IPS-18a (cell line): Measurements from ENCODE around the gene KCNQ1.

Experiments used
- H3K27ac ChIP-seq: one replicate; pipeline ENCODE4 v1.5.1; 2013; ENCODE audit warnings: low read length
- H3K27me3 ChIP-seq: one replicate; pipeline ENCODE4 v1.6.1; 2013; ENCODE audit warnings: mild to moderate bottlenecking, low read length; ENCODE audit not compliant: control insufficient read depth, insufficient read depth
- H3K36me3 ChIP-seq: one replicate; pipeline ENCODE4 v1.6.1; 2013; ENCODE audit warnings: low read depth, low read length; ENCODE audit not compliant: control insufficient read depth
- H3K4me1 ChIP-seq: one replicate; pipeline ENCODE4 v1.6.1; 2013; ENCODE audit warnings: low read depth, low read length; ENCODE audit not compliant: control insufficient read depth
- H3K4me3 ChIP-seq: one replicate; pipeline ENCODE4 v1.5.1; 2013; ENCODE audit warnings: low read length
- H3K9ac ChIP-seq: one replicate; pipeline ENCODE4 v1.6.1; 2013; ENCODE audit warnings: mild to moderate bottlenecking, low read length, moderate library complexity
- H3K9me3 ChIP-seq: one replicate; pipeline ENCODE4 v1.6.1; 2013; ENCODE audit warnings: low read depth, low read length; ENCODE audit not compliant: control insufficient read depth

KCNQ1 gene

DNA sequence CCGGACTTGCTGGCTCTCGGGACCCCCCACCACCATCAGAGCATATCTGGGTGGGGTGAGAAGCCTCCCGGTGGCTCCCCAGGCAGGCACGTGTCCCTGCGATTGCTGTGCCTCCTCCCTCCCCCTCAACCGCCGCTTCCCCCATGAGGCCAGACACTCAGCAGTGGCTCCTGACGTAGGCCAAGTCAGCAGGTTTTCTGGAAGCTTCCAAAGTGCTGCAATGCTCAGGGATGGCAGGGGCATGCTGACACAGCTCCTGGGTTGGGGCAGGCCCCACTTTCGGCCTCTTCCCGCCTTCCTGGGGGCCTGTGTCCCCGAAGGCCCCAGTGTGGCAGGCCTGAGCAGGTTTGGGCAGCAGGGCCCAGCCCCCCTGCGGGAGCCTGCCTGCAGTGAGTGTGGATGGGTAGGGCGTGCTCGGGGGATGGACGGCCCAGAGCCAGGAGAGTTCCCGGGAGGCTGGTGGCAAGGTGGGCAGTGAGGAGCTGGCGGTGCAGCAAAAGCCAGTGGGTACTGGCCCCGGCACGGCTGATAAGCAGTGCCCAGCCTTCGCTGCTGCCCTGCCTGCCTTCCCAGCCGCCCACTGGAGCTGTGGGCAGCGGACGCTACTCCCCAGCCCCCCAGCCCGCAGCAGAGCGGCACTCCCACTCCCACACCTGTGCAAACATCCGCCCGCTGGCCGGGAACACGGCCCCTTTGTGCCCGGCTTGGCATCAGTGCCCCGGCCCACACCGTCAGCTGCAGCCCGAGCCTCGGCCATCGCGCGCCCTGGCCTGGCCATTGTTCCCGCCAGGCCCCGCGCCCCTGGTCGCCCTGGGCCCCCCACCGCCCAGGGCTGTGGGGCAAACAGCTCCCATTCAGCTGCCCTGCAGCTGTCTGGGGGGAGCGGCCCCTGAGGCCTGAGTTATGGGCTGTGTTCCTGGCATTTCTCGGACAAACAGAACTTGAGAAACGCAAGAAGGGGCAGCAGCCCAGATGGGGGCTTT, 130.0 kb downstream of the KCNQ1 start:
- H3K36me3 ChIP-seq: no peaks in the 10 kb centered on the region
- H3K9me3 ChIP-seq: no peaks in the 10 kb centered on the region
- peaks cover 55% of the 10 kb centered on the region for H3K27me3 ChIP-seq
- no peaks in the 10 kb centered on the region for H3K4me1 ChIP-seq
- H3K4me3 ChIP-seq: no peak overlapping the region
- H3K9ac ChIP-seq: no peak overlapping the region
- H3K27ac ChIP-seq: no peak overlapping the region

DNA sequence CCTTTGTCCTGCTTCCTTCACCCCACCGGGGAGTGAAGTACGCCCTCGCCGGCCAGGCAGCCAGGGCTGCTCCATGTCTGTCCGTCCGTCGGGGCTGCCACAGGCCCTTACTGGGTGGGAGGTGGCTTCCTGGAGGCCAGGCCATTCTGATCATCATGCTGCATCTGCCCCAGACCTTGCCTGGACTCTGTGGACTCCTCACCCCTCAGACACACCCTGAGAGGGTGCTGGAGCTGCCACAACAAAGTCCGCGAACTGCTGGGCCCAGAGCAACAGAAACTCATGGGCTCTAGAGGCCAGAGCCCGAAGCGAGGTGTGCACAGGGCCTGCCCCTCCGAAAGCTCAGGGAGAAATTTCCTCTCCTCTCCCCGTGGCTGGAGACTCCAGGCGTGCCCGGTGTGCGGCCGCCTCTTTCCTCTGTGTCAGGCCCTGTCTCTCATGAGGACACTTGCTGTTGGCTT, 130.8 kb downstream of the KCNQ1 start:
- no peak overlapping the region for H3K4me3 ChIP-seq
- no peak overlapping the region for H3K27ac ChIP-seq
- peaks cover 59% of the 10 kb centered on the region for H3K27me3 ChIP-seq

DNA sequence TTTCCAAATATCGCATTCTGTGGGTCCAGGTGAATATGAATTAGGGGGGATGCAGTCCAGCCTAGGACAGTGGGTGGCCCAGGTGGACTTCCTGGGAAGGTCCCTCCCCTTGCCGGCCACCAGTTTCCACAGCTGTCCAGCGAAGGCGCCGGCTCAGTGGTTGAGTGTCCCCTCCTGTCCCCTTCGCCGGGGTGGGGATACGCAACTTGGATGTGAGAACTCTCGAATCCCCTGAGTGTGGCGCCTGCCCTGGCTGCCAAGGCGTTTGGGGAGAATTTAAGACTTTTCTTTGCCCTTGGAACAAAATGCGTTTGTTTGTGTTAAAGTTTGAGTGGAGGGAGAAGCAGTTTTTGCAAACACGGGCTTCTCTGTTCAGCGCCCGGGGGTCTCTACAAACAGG, 131.3 kb downstream of the KCNQ1 start:
- H3K27me3 ChIP-seq: peaks cover 64% of the 10 kb centered on the region
- H3K4me3 ChIP-seq: no peak overlapping the region
- H3K9ac ChIP-seq: no peak overlapping the region
- H3K4me1 ChIP-seq: no peaks in the 10 kb centered on the region
- H3K27ac ChIP-seq: no peak overlapping the region
- no peaks in the 10 kb centered on the region for H3K9me3 ChIP-seq
- H3K36me3 ChIP-seq: no peaks in the 10 kb centered on the region

More for the DNA sequence above, 130.8 kb downstream of the KCNQ1 start:
- H3K9me3 ChIP-seq: no peaks in the 10 kb centered on the region
- no peaks in the 10 kb centered on the region for H3K4me1 ChIP-seq
- no peaks in the 10 kb centered on the region for H3K36me3 ChIP-seq
- no peak overlapping the region for H3K9ac ChIP-seq

DNA sequence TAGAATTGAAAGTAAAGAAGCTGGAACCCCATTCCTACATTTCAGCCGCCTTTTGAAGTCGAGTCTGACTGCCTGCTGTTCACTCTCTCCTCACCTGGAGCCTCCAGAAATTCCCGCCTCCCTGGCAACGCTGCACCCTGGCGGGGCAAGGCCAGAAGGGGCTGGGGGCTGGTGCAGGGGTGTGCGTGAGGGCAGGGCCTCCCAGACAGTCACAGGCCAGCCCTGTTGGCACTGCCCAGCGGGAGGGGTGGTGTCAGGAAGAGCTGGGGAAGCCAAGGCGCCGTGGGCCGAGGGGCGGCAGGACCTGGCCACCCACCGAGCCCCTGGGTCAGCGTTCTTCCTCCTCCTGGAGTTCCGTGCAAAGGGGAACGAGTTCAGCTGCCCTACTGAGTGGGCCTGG, 131.7 kb downstream of the KCNQ1 start:
- Histone ChIP-seq H3K9ac (no peak overlapping the region), H3K27ac (no peak overlapping the region), H3K4me1 (no peaks in the 10 kb centered on the region), H3K4me3 (no peak overlapping the region), H3K27me3 (peaks cover 68% of the 10 kb centered on the region), H3K36me3 (no peaks in the 10 kb centered on the region), H3K9me3 (no peaks in the 10 kb centered on the region)

DNA sequence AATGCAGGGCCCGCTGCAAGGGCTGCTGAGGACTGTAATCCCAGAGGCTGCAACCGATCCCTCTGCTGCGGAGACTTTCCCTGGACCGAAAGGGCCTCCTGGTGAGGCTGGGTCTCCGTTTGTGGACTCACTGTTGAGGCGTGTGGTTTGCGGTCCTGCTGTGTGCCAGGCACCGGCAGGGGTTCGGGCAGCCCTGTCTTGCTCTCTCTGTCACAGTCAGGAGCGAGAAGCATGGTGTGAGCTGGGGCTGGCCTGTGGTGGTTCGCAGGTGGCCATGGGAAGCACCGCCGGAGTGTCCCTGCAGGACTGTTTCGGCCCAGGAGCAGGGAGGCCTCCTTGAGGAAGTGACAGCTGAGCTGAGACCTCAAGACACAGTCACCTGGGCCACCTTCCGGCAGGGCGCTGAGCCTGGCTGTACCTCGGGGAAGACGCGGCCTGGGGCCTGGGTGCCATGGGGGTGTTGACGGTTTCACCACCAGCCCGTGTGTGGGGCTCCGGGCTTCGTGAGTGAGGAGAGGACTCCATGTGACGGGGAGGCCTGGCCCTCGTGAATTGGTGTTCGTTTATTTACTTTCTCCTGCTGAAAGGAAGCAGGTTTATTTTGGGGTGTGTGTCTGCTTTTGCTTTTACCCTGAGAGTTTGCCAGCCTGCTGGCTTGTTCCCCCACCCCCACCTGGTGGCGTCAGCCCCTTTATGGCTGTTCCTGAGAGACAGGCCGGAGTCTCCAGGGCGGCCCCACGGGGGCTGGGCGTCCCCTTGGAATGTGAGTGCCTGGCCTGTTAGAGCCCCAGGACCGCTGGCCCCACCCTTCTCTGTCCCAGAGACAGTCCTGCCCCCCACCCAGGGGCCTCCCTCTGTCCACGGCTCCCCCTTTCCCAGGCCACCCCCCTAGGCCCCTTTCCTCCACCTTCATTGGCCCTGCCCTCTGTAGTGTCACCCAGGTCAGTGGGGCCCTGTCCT, 132.5 kb downstream of the KCNQ1 start:
- no peaks in the 10 kb centered on the region for H3K4me1 ChIP-seq
- H3K9ac ChIP-seq: no peak overlapping the region
- H3K27me3 ChIP-seq: peaks cover 68% of the 10 kb centered on the region
- no peak overlapping the region for H3K4me3 ChIP-seq
- no peaks in the 10 kb centered on the region for H3K9me3 ChIP-seq
- H3K27ac ChIP-seq: no peak overlapping the region
- no peaks in the 10 kb centered on the region for H3K36me3 ChIP-seq

DNA sequence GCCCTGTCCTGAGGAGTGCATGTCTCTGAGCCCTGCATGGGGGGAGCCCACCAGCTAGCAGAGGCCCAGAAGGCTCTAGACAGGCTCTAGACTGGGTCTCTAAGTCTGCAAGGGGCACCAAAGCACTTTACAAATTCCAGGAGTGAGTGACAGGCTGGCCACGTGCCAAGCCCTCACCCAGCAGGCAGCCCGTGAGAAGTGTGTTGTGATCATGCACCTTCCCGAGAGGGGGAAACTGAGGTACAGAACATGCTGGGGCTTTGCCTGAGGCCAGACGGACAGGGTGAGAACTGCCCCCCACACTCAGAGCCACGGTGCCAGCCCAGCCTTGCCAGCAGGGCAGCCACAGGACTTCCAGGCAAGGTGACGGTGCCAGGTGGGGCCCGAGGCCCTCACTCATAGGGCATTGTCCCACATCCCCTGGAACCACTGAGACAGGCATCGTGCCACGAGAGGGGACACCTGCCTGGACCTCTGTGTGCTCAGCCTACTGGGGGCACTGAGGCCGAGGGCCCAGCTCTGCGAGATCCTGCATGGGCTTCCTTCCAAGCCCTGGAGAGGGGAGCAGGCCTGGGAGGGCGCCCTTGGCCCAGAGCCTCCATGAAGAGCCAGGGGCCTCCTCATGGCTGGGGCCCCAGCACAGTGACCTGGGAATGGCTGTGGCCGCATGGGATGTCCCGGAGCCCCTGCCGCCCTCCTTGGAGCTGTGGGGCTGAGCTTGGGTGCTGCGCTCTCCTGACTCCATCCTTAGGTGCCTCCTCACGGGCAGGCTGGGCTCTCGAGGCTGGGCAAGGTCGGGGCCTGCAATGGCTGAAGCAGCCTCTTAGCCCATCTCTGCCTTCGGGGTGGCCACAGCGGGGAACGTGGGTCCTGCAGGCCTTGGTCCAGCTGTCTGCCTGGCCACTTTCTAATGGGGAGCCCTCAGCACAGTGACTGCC, 133.5 kb downstream of the KCNQ1 start:
- H3K4me1 ChIP-seq: no peaks in the 10 kb centered on the region
- H3K27me3 ChIP-seq: peaks cover 66% of the 10 kb centered on the region

DNA sequence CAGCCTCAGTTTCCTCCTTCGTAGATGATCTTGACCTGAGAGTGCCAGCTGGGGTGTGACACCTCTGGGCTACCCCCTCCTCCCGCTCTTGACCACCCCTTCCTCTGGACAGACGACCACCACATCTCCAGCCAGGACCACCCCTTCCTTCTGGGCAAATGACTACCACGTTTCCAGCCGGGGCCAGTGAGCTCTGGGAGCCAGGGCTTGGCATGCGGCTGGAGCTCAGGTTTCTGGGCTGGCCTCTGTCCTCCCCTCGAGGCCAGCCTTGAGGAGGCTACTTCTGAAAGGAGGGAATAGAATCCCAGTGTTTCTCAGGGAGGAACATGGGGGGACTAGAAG, 134.1 kb downstream of the KCNQ1 start:
- no peak overlapping the region for H3K27ac ChIP-seq
- no peaks in the 10 kb centered on the region for H3K4me1 ChIP-seq
- no peaks in the 10 kb centered on the region for H3K36me3 ChIP-seq
- H3K27me3 ChIP-seq: peaks cover 65% of the 10 kb centered on the region
- no peak overlapping the region for H3K4me3 ChIP-seq
- no peak overlapping the region for H3K9ac ChIP-seq
- no peaks in the 10 kb centered on the region for H3K9me3 ChIP-seq

More for the DNA sequence above, 133.5 kb downstream of the KCNQ1 start:
- Histone ChIP-seq H3K27ac (no peak overlapping the region), H3K36me3 (no peaks in the 10 kb centered on the region), H3K4me3 (no peak overlapping the region), H3K9me3 (no peaks in the 10 kb centered on the region), H3K9ac (no peak overlapping the region)

DNA sequence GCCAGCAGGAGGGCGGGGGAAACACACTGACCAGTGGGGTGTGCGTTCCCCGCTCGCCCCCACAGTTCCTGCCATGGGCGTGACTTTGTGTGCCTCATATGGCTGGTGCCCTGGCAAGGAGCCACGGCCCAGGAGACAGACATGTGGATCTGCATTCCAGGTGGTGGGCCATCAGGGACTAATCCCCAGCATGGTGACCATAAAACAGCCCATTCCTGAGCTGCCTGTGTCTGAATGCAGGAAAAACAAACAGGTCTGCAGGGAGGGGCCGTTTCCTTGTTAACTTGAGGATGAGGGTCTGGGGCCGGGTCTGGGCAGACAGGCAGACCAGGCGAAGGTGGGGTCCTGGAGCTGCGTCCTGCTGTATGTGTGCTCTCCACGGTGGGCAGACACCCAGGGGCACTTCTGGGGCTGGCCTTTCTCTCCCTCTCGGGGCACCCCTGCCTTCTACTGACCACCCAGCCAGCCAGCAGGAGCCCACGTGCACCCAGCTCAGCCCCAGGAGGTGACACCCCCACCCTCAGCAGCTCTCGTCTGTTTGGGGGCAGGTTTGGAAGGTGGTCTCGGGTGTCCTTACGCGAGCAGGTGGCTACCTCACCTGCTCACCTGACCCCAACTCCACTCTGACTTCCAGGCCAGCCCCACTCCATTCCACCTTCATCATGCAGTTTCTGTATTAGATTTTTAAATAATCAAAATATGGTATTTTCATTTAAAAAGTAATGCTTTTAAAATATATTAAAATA, 134.7 kb downstream of the KCNQ1 start:
- Histone ChIP-seq H3K27ac (no peak overlapping the region), H3K36me3 (no peaks in the 10 kb centered on the region), H3K27me3 (peaks cover 69% of the 10 kb centered on the region), H3K9me3 (no peaks in the 10 kb centered on the region), H3K9ac (no peak overlapping the region), H3K4me3 (no peak overlapping the region), H3K4me1 (no peaks in the 10 kb centered on the region)

DNA sequence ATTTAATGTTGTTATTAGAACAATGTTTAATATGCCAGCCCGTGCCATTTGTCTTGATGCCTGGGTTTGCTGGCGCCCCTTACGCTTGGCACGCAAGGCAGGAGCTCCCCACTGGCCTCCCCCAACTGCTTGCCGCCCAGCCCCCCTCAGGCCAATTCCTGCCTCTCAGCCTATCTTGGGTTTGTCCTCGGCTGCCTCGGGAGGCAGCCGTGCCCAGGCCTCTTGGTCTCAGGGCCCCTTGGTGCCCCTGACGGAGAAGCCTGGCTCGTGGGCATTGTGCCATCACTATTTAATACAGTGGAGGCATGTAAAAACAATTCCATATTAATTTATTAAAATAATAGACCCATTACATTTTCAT, 135.2 kb downstream of the KCNQ1 start:
- peaks cover 75% of the 10 kb centered on the region for H3K27me3 ChIP-seq

DNA sequence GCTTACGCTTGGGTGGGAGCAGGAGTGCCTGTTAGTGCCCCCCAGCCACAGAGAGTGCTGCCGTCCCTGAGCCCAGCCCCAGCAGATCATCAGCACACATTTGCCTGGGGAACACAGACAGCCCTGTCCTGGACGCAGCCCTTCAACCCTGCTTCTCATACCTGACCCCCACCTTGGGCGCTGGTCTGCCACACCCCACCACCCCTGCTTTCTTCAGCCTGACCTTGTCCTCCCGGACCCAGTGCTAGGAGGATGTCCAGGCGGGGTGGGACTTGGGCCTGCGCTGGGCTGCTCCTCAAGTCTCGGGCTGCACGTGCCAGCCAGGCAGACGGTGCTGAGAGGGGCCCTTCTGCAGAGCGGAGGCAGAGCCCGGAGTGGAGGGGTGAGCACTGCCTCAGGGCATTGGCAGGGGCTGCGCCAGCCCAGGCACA, 135.8 kb downstream of the KCNQ1 start:
- Histone ChIP-seq H3K4me3 (no peak overlapping the region), H3K36me3 (no peaks in the 10 kb centered on the region), H3K27ac (no peak overlapping the region), H3K4me1 (no peaks in the 10 kb centered on the region), H3K9me3 (no peaks in the 10 kb centered on the region), H3K9ac (no peak overlapping the region), H3K27me3 (peaks cover 77% of the 10 kb centered on the region)

More for the DNA sequence above, 135.2 kb downstream of the KCNQ1 start:
- Histone ChIP-seq H3K4me1 (no peaks in the 10 kb centered on the region), H3K36me3 (no peaks in the 10 kb centered on the region), H3K9ac (no peak overlapping the region), H3K9me3 (no peaks in the 10 kb centered on the region), H3K4me3 (no peak overlapping the region), H3K27ac (no peak overlapping the region)
